BLaER1 treated with 17β-estradiol and CSF1 and Interleukin-3, amounts not matched to agents 10 nM and 100 nM (cell line): Measurements from ENCODE around the gene BCAT1.
"Not testable (repeated sequence)": the region's sequence is repeated elsewhere in the genome, so short reads cannot be mapped to it uniquely, and the experiment has no call there.

Experiments
- H3K27ac ChIP-seq, 11 experiments: shearing (Covaris generic); formaldehyde crosslinking; 2 replicates each; pipeline ENCODE4 v1.8.1; 2022
- H3K27me3 ChIP-seq, 11 experiments: shearing (Covaris generic); formaldehyde crosslinking; 2 replicates each; pipeline ENCODE4 v1.8.1; 2022
- H3K36me3 ChIP-seq, 11 experiments: shearing (Covaris generic); formaldehyde crosslinking; 2 replicates each; pipeline ENCODE4 v1.8.1; 2022
- H3K4me1 ChIP-seq, 10 experiments: shearing (Covaris generic); formaldehyde crosslinking; 2 replicates each; pipeline ENCODE4 v1.8.1; 2022
- H3K4me2 ChIP-seq, 11 experiments: shearing (Covaris generic); formaldehyde crosslinking; 2 replicates each; pipeline ENCODE4 v1.8.1; 2022
- H3K4me3 ChIP-seq, 10 experiments: shearing (Covaris generic); formaldehyde crosslinking; 2 replicates each; pipeline ENCODE4 v1.8.1; 2022
- H3K9ac ChIP-seq, 11 experiments: shearing (Covaris generic); formaldehyde crosslinking; 2 replicates each; pipeline ENCODE4 v1.8.1; 2022
- H3K9me3 ChIP-seq, 11 experiments: shearing (Covaris generic); formaldehyde crosslinking; replicated peaks in 1 of 11; 2 replicates each; pipeline ENCODE4 v1.8.1; 2022
- H4K20me1 ChIP-seq, 11 experiments: shearing (Covaris generic); formaldehyde crosslinking; 2 replicates each; pipeline ENCODE4 v1.8.1; 2022
- Cebpa-rat ChIP-seq, 11 experiments: shearing (Covaris generic); IDR thresholded peaks; 2 replicates each; pipeline ENCODE4 v1.8.1; 2022

Gene BCAT1

DNA sequence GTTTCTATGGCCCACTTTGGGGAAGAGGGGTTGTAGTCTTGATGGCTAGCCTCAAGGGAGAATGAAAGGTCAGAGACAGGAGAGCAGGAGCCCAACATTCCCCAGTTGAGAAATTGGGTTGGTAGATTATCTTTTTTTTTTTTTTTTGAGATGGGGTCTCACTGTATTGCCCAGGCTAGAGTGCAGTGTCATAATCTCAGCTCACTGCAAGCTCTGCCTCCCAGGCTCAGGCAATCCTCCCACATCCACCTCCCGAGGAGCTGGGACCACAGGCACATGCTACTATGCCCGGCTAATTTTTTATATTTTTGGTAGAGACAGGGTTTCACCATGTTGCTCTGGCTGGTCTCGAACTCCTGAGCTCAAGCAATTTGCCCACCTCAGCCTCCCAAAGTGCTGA, 34.9 kb downstream of the BCAT1 start:
- TF ChIP-seq Cebpa-rat (IDR thresholded peaks at IDR 0.05), result no peak
- H3K4me1 ChIP-seq, result peaks cover 17 to 56% (median 37%) of the 10 kb centered on the region in 10 experiments
- H3K9me3 ChIP-seq, result peaks cover 0 to 4% (median 0%) of the 10 kb centered on the region in 11 experiments; a peak in 1 of 22 replicates
- H3K9ac ChIP-seq, result no peak overlapping the region
- H3K4me2 ChIP-seq, result peak overlapping the region in 8 of 11 experiments; percentile 0 to 32 (median 8); a peak in 9 of 22 replicates
- H3K4me3 ChIP-seq, result no peak overlapping the region
- H3K36me3 ChIP-seq, result peaks cover 4 to 97% (median 66%) of the 10 kb centered on the region in 11 experiments; a peak in 21 of 22 replicates
- peaks cover 0 to 89% (median 14%) of the 10 kb centered on the region in 11 experiments; a peak in 8 of 22 replicates for H4K20me1 ChIP-seq
- H3K27me3 ChIP-seq, result no peaks in the 10 kb centered on the region
- H3K27ac ChIP-seq, result peak overlapping the region in 2 of 11 experiments; percentile 12 to 19; a peak in 1 of 22 replicates

DNA sequence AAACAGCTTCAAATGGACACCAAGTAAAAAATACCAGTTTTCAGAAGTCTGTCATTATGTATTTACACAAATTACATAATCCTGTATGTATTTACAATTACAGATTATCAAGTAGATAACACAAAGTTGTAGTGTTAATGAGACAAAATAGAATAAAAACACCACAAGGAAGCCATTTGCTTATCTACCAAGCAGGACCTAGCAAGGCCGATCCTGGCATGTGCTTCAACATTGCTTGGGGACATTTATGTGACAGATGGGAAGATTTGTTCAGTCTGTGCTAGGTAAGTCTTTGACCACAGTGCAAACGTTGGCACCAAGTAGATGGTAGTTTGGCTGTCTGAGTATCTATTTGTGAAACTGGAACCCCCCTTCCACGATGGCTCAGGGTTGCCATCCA, 35.8 kb downstream of the BCAT1 start:
- peaks cover 4 to 97% (median 68%) of the 10 kb centered on the region in 11 experiments; a peak in 21 of 22 replicates for H3K36me3 ChIP-seq
- H4K20me1 ChIP-seq, result peaks cover 0 to 87% (median 11%) of the 10 kb centered on the region in 11 experiments; a peak in 8 of 22 replicates
- peak overlapping the region in 5 of 11 experiments; percentile 3 to 27 (median 10); a peak in 7 of 22 replicates for H3K4me2 ChIP-seq
- peaks cover 0 to 3% (median 0%) of the 10 kb centered on the region in 11 experiments; a peak in 1 of 22 replicates for H3K9me3 ChIP-seq
- TF ChIP-seq Cebpa-rat (IDR thresholded peaks at IDR 0.05), result no peak
- H3K4me1 ChIP-seq, result peaks cover 20 to 63% (median 41%) of the 10 kb centered on the region in 10 experiments
- H3K9ac ChIP-seq, result no peak overlapping the region
- H3K27ac ChIP-seq, result peak overlapping the region in 3 of 11 experiments; percentile 7 to 12 (median 10); a peak in 2 of 22 replicates
- H3K27me3 ChIP-seq, result no peaks in the 10 kb centered on the region
- no peak overlapping the region for H3K4me3 ChIP-seq

- Histone ChIP-seq H3K4me2 (peak overlapping the region in 7 of 11 experiments; percentile 1 to 81 (median 20); a peak in 8 of 22 replicates), H3K27me3 (no peaks in the 10 kb centered on the region), H3K27ac (peak overlapping the region in 3 of 11 experiments; percentile 17 to 90 (median 30); a peak in 7 of 22 replicates), H3K9ac (peak overlapping the region in 2 of 11 experiments; percentile 19 to 42; a peak in 1 of 22 replicates), H3K4me3 (no peak overlapping the region), H3K36me3 (peaks cover 4 to 94% (median 61%) of the 10 kb centered on the region in 11 experiments; a peak in 20 of 22 replicates), H3K9me3 (no peaks in the 10 kb centered on the region), H4K20me1 (peaks cover 0 to 83% (median 11%) of the 10 kb centered on the region in 11 experiments; a peak in 9 of 22 replicates), H3K4me1 (peaks cover 38 to 72% (median 56%) of the 10 kb centered on the region in 10 experiments)
- TF ChIP-seq Cebpa-rat (IDR thresholded peaks at IDR 0.05), result no peak
These were observed 37.6 kb downstream of the BCAT1 start for GRCh38 chr12:24911271-24911791.

GRCh38 chr12:24910192-24910591, 38.7 kb downstream of the BCAT1 start:
- not testable (repeated sequence) for H3K27me3 ChIP-seq, H3K9me3 ChIP-seq, H3K4me3 ChIP-seq
- Histone ChIP-seq H4K20me1 (peaks cover 0 to 84% (median 11%) of the 10 kb centered on the region in 11 experiments; a peak in 9 of 22 replicates), H3K4me1 (peaks cover 50 to 83% (median 67%) of the 10 kb centered on the region in 10 experiments), H3K36me3 (peaks cover 4 to 84% (median 51%) of the 10 kb centered on the region in 11 experiments; a peak in 19 of 22 replicates), H3K9ac (peak overlapping the region in 5 of 11 experiments; percentile 6 to 73 (median 55); a peak in 8 of 22 replicates), H3K4me2 (peak overlapping the region; percentile 34 to 81 (median 61)), H3K27ac (peak overlapping the region in 10 of 11 experiments; percentile 20 to 90 (median 60); a peak in 18 of 22 replicates)

DNA sequence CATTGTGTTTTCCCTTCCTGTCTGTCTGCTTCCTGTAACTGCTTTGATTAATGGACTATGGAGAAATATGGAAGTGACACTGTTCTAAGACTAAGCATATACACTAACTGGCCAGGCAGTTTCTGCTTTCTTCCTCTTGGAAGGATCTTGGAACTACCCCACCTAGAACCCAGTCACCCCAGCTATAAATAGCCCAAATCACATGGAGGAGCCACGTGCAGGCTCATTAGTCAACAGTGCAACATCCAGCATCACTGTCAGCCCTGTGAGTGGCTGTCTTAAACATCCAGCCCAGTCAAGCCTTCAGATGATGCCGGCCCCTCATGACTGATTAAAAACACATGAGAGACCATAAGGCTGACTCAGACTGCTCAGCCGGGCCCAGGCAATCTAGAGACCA, 39.2 kb downstream of the BCAT1 start:
- Histone ChIP-seq H3K27me3 (no peaks in the 10 kb centered on the region), H3K27ac (peak overlapping the region in 10 of 11 experiments; percentile 20 to 90 (median 60); a peak in 20 of 22 replicates), H3K4me2 (peak overlapping the region; percentile 34 to 81 (median 61)), H3K9me3 (no peaks in the 10 kb centered on the region), H3K9ac (peak overlapping the region in 6 of 11 experiments; percentile 2 to 73 (median 33); a peak in 8 of 22 replicates), H3K4me1 (peaks cover 55 to 88% (median 72%) of the 10 kb centered on the region in 10 experiments), H4K20me1 (peaks cover 0 to 88% (median 11%) of the 10 kb centered on the region in 11 experiments; a peak in 9 of 22 replicates), H3K4me3 (no peak overlapping the region), H3K36me3 (peaks cover 4 to 81% (median 51%) of the 10 kb centered on the region in 11 experiments; a peak in 19 of 22 replicates)
- no peak for TF ChIP-seq Cebpa-rat (IDR thresholded peaks at IDR 0.05)

DNA sequence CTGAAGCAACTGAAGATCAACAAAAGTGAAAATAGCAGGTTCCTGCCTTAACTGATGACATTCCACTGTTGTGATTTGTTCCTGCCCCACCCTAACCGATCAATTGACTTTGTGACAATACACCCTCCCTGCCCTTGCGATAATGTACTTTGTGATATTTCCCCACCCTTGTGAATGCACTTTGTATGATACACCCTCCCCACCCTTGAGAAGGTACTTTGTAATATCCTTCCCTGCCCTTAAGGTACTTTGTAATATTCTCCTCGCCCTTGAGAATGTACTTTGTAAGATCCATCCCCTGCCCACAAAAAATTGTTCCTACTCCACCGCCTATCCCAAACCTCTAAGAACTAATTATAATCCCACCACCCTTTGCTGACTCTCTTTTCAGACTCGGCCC, 41.4 kb downstream of the BCAT1 start:
- Histone ChIP-seq H3K4me3 (no peak overlapping the region), H3K36me3 (peaks cover 0 to 59% (median 33%) of the 10 kb centered on the region in 11 experiments; a peak in 18 of 22 replicates), H3K4me2 (peak overlapping the region in 4 of 11 experiments; percentile 2 to 96 (median 86); a peak in 4 of 22 replicates), H3K9ac (no peak overlapping the region), H3K4me1 (peaks cover 62 to 86% (median 77%) of the 10 kb centered on the region in 10 experiments), H3K9me3 (no peaks in the 10 kb centered on the region), H3K27me3 (no peaks in the 10 kb centered on the region), H4K20me1 (peaks cover 0 to 88% (median 5%) of the 10 kb centered on the region in 11 experiments; a peak in 7 of 22 replicates), H3K27ac (peak overlapping the region in 3 of 11 experiments; percentile 9 to 18 (median 10); a peak in 2 of 22 replicates)
- TF ChIP-seq Cebpa-rat (IDR thresholded peaks at IDR 0.05), result no peak

DNA sequence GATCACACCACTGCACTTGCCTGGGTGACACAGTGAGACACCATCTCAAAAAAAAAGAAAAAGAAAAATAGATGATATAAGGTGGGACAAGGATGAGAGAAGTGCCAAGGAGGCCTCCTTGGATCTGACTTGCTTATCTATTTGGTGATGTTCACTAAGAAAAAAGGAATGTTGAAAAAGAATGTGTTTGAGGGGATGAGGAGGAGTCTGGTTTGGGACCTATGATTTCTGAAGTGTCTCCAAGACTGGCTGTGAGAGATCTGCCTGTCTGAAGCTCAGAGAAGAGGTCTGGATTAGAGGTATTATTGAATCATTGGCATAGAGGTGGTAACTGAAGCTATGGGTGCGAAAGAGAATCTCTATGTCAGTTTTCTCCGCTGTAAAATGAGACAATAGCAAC, 42.8 kb downstream of the BCAT1 start:
- no peak overlapping the region for H3K4me3 ChIP-seq
- no peak for TF ChIP-seq Cebpa-rat (IDR thresholded peaks at IDR 0.05)
- H4K20me1 ChIP-seq, result peaks cover 0 to 88% (median 5%) of the 10 kb centered on the region in 11 experiments; a peak in 7 of 22 replicates
- H3K9me3 ChIP-seq, result no peaks in the 10 kb centered on the region
- peaks cover 68 to 95% (median 81%) of the 10 kb centered on the region in 10 experiments for H3K4me1 ChIP-seq
- H3K9ac ChIP-seq, result peak overlapping the region in 2 of 11 experiments; percentile 11 to 25; a peak in 1 of 22 replicates
- peak overlapping the region; percentile 87 to 99 (median 96); a peak in 16 of 22 replicates for H3K4me2 ChIP-seq
- H3K27ac ChIP-seq, result peak overlapping the region in 7 of 11 experiments; percentile 15 to 99 (median 43); a peak in 9 of 22 replicates
- no peaks in the 10 kb centered on the region for H3K27me3 ChIP-seq
- H3K36me3 ChIP-seq, result peaks cover 0 to 52% (median 31%) of the 10 kb centered on the region in 11 experiments; a peak in 18 of 22 replicates

DNA sequence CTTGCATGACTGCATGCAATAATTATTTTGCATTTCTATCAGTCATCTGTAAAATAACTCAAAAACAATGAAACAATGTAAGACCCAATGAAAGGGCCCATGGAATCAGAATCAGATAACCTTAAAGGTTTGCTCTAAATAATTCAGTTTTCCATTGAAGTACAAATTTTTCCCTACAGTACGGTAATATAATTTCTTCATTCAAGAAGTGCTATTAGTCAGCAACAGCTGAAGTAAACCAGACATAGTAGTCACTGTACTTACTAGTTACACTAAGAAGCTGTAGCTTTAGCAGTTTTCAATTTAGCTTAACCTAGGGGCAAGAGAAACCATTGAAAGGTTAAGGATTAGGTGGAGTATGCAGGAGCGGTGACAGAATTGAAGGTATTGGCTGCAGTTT, 43.5 kb downstream of the BCAT1 start:
- no peak overlapping the region for H3K4me3 ChIP-seq
- no peak for TF ChIP-seq Cebpa-rat (IDR thresholded peaks at IDR 0.05)
- peaks cover 0 to 84% (median 6%) of the 10 kb centered on the region in 11 experiments; a peak in 9 of 22 replicates for H4K20me1 ChIP-seq
- H3K27me3 ChIP-seq, result no peaks in the 10 kb centered on the region
- peaks cover 68 to 95% (median 80%) of the 10 kb centered on the region in 10 experiments for H3K4me1 ChIP-seq
- peak overlapping the region in 2 of 11 experiments; percentile 87 to 92; a peak in 1 of 22 replicates for H3K9ac ChIP-seq
- no peaks in the 10 kb centered on the region for H3K9me3 ChIP-seq
- peak overlapping the region in 8 of 11 experiments; percentile 17 to 99 (median 96); a peak in 14 of 22 replicates for H3K27ac ChIP-seq
- H3K36me3 ChIP-seq, result peaks cover 0 to 47% (median 26%) of the 10 kb centered on the region in 11 experiments; a peak in 17 of 22 replicates
- peak overlapping the region; percentile 87 to 99 (median 96); a peak in 19 of 22 replicates for H3K4me2 ChIP-seq
